Endothelial cell of umbilical vein (primary cell): Measurements from ENCODE around the gene ARNT2. TPM values are rescaled to one million over a fixed set of nuclear protein-coding genes. Genes with fewer than 3 reads are reported as not detected.

Experiments used
- BruUV-seq: library from RNA; stranded (reverse); fragments of 400-500 nt; replicated peaks from 2 replicates; lab custom pipeline; 2021; lab: Mats Ljungman, UMichigan
- CTCF ChIA-PET: fragments of 300-600, 350-600 bp; sonication (Branson Sonifier 250); formaldehyde crosslinking; loops from one replicate; lab custom pipeline; 2021; ENCODE audit warnings: antibody characterized with exemption, inconsistent platforms; lab: Charles Lee
- POLR2A ChIA-PET: fragments of 300-600, 350-600 bp; sonication (Branson Sonifier 250); formaldehyde crosslinking; loops from one replicate; lab custom pipeline; 2021; ENCODE audit warnings: antibody characterized with exemption, inconsistent platforms; lab: Charles Lee
- DNase-seq: peaks from one replicate; pipeline ENCODE4 v3.0.0-alpha.2; 2011; ENCODE audit warnings: low read depth, low spot score
- FAIRE-seq: peaks from 2 replicates; lab custom pipeline; 2011; peaks lifted over from hg19 to GRCh38; lab: Jason Lieb, UNC
- H2AFZ ChIP-seq: 2 replicates; pipeline ENCODE4 v1.6.0; 2012; ENCODE audit warnings: low read depth, low read length, control low read depth, inconsistent platforms
- H3K27ac ChIP-seq: 2 replicates; pipeline ENCODE4 v1.5.1; 2011; ENCODE audit warnings: low read depth, mild to moderate bottlenecking, control low read depth, low read length, moderate library complexity; ENCODE audit not compliant: insufficient read depth
- H3K27me3 ChIP-seq, 2 experiments: 2 replicates each; pipeline versions ENCODE4 v1.6.0 to v1.6.1; 2011; ENCODE audit warnings: low read length in 2 of 2, mixed read lengths in 1 of 2; ENCODE audit not compliant: control insufficient read depth in 2 of 2, insufficient read depth in 2 of 2
- H3K36me3 ChIP-seq, 2 experiments: 2 replicates in 1 of 2; 3 replicates in 1 of 2; pipeline ENCODE4 v1.5.1; 2011; ENCODE audit warnings: low read length in 2 of 2, mild to moderate bottlenecking in 1 of 2, moderate library complexity in 1 of 2; ENCODE audit not compliant: control insufficient read depth in 2 of 2, insufficient read depth in 2 of 2; ENCODE audit errors: extremely low read depth in 1 of 2
- H3K4me1 ChIP-seq: 3 replicates; pipeline ENCODE4 v1.5.1; 2011; ENCODE audit warnings: mild to moderate bottlenecking, low read length; ENCODE audit not compliant: control insufficient read depth, insufficient read depth; ENCODE audit errors: extremely low read depth
- H3K4me2 ChIP-seq: 2 replicates; pipeline ENCODE4 v1.6.1; 2011; ENCODE audit warnings: low read length, control low read depth, mixed read lengths; ENCODE audit not compliant: insufficient read depth
- H3K4me3 ChIP-seq, 3 experiments: fragments of 200-600 bp in 1 of 3; sonication (generic), shearing (Covaris generic) in 1 of 3; replicated peaks in 1 of 3; 2 replicates each; pipeline ENCODE4 v1.5.1; 2011 to 2016; ENCODE audit warnings: control low read depth in 3 of 3, low read length in 3 of 3, mild to moderate bottlenecking in 2 of 3, inconsistent platforms in 1 of 3, low read depth in 1 of 3, moderate library complexity in 1 of 3; ENCODE audit not compliant: insufficient read depth in 1 of 3
- H3K79me2 ChIP-seq: 2 replicates; pipeline ENCODE4 v1.6.0; 2012; ENCODE audit warnings: low read length, inconsistent platforms; ENCODE audit not compliant: control insufficient read depth, insufficient read depth
- H3K9ac ChIP-seq: replicated peaks from 2 replicates; pipeline ENCODE3; 2011; ENCODE audit warnings: low read length, control low read depth; ENCODE audit not compliant: insufficient read depth; ENCODE audit errors: extremely low read depth
- H3K9me1 ChIP-seq: replicated peaks from 3 replicates; pipeline ENCODE4 v1.6.0; 2011; ENCODE audit warnings: mild to moderate bottlenecking, low read length; ENCODE audit not compliant: control insufficient read depth, insufficient read depth; ENCODE audit errors: extremely low read depth
- H3K9me3 ChIP-seq: replicated peaks from 2 replicates; pipeline ENCODE4 v1.5.1; 2012; ENCODE audit warnings: low read length, inconsistent platforms; ENCODE audit not compliant: control insufficient read depth, insufficient read depth
- H4K20me1 ChIP-seq: replicated peaks from 2 replicates; pipeline ENCODE3; 2011; ENCODE audit warnings: mild to moderate bottlenecking, low read length; ENCODE audit not compliant: control insufficient read depth, insufficient read depth; ENCODE audit errors: extremely low read depth
- CTCF ChIP-seq, 2 donors: IDR thresholded peaks; 1 replicate in 1 of 2; 2 replicates in 1 of 2; pipeline ENCODE4 v1.5.1; 2011; ENCODE audit warnings: low read length in 2 of 2, mild to moderate bottlenecking in 2 of 2, moderate library complexity in 2 of 2, control low read depth in 1 of 2, inconsistent platforms in 1 of 2, low read depth in 1 of 2; ENCODE audit not compliant: insufficient read depth in 1 of 2; ENCODE audit errors: extremely low read depth in 1 of 2
- EZH2 ChIP-seq: IDR thresholded peaks from 2 replicates; pipeline ENCODE4 v1.6.1; 2012; ENCODE audit warnings: borderline replicate concordance, low read depth, mild to moderate bottlenecking, moderate library complexity, low read length, inconsistent platforms; ENCODE audit not compliant: severe bottlenecking
- FOS ChIP-seq: IDR thresholded peaks from 2 replicates; pipeline ENCODE4 v1.6.1; 2011; ENCODE audit warnings: mild to moderate bottlenecking, low read length, moderate library complexity, borderline replicate concordance; ENCODE audit not compliant: insufficient read depth
- GATA2 ChIP-seq: IDR thresholded peaks from 2 replicates; pipeline ENCODE4 v1.7.0; 2011; ENCODE audit warnings: low read depth, mild to moderate bottlenecking, moderate library complexity, mixed read lengths, low read length; ENCODE audit not compliant: insufficient read length, insufficient read depth
- JUN ChIP-seq: IDR thresholded peaks from 2 replicates; pipeline ENCODE4 v1.6.1; 2011; ENCODE audit warnings: borderline replicate concordance, low read depth; ENCODE audit not compliant: insufficient read length, insufficient read depth
- MAX ChIP-seq: IDR thresholded peaks from 2 replicates; pipeline ENCODE4 v1.6.1; 2011; ENCODE audit not compliant: insufficient read depth, insufficient read length
- MYC ChIP-seq: IDR thresholded peaks from one replicate; pipeline ENCODE4 v1.6.1; 2011; ENCODE audit warnings: mild to moderate bottlenecking, low read depth, low read length
- POLR2A ChIP-seq: IDR thresholded peaks from 2 replicates; pipeline ENCODE4 v1.6.1; 2012; ENCODE audit warnings: low read depth, mild to moderate bottlenecking, control low read depth, low read length
- POLR2AphosphoS5 ChIP-seq: IDR thresholded peaks from 2 replicates; pipeline ENCODE4 v1.6.1; 2012; ENCODE audit warnings: low read depth, mild to moderate bottlenecking, control low read depth, low read length, moderate library complexity; ENCODE audit not compliant: insufficient read depth
- dilution Hi-C: fragments of 300-500 bp; cut with MboI; formaldehyde crosslinking; loops from one replicate; pipeline ENCODE4 v1.15.0; 2019; ENCODE audit warnings: low sequenced_read_pairs; ENCODE audit not compliant: extremely low pct_ligation_motif_present
- intact Hi-C: fragments of 100-400 bp; cut with micrococcal nuclease; formaldehyde crosslinking; loops from one replicate; pipeline ENCODE4 v1.10.0; 2022
- polyA plus RNA-seq, 4 experiments: library from polyadenylated mRNA; depleted of rRNA in 3 of 4; stranded (reverse) in 3 of 4; unstranded in 1 of 4; fragments of >200 nt; gene quantifications; 2 replicates each; pipeline versions ENCODE4 v1.2.1 to v1.2.3, GENCODE V29; 2011 to 2012; ENCODE audit warnings: missing spikeins in 1 of 4
- total RNA-seq: library from RNA; stranded (reverse); gene quantifications from 2 replicates; pipeline ENCODE4 v1.2.3, GENCODE V29; 2021

The ARNT2 gene
- total and polyA plus RNA-seq, 2 donors (not counting 3 experiments of a cell fraction or from before 2014, with no cell fraction given) = 0.03 to 0.20 TPM

GRCh38 chr15:80471881-80472280, 67.7 kb downstream of the ARNT2 start:
- H3K27ac ChIP-seq = no peak overlapping the region
- BruUV-seq = no TSS peak
- ChIA-PET POLR2A (interaction anchor here (0.7 kb wide), 1 partner anchor 12 kb away, joined by 4 read pairs; no protein-coding TSS in a partner anchor), CTCF (interaction anchor here (0.7 to 2.0 kb wide), 2 partner anchors 304 to 308 kb away, joined by 3 to 7 read pairs; partner anchors contain the start of gene CEMIP)
- no peaks in the 10 kb centered on the region for H3K9me1 ChIP-seq
- H3K9ac ChIP-seq = no peak overlapping the region
- no peak overlapping the region for H3K4me3 ChIP-seq
- intact Hi-C loops = no loop called here
- H3K4me2 ChIP-seq = no peak overlapping the region
- no peaks in the 10 kb centered on the region for H3K36me3 ChIP-seq
- no peaks in the 10 kb centered on the region for H4K20me1 ChIP-seq
- no peaks in the 10 kb centered on the region for H3K27me3 ChIP-seq
- DNase-seq (no peak), FAIRE-seq (no peak)
- dilution Hi-C loops = no loop called here
- TF ChIP-seq MAX (no peak), JUN (no peak)
- no peak overlapping the region for H2AFZ ChIP-seq
- no peaks in the 10 kb centered on the region for H3K79me2 ChIP-seq
- H3K4me1 ChIP-seq = no peaks in the 10 kb centered on the region
- no peaks in the 10 kb centered on the region for H3K9me3 ChIP-seq

GRCh38 chr15:80473286-80474223, 69.4 kb downstream of the ARNT2 start:
- H3K9ac ChIP-seq = no peak overlapping the region
- FAIRE-seq = no peak

More at GRCh38 chr15:80473286-80474223, 69.4 kb downstream of the ARNT2 start:
- H3K4me2 ChIP-seq = no peak overlapping the region
- intact Hi-C loops (no loop called here), dilution Hi-C loops (no loop called here)
- no peaks in the 10 kb centered on the region for H3K4me1 ChIP-seq
- H3K27me3 ChIP-seq = no peaks in the 10 kb centered on the region
- no peaks in the 10 kb centered on the region for H4K20me1 ChIP-seq
- ChIA-PET CTCF (interaction anchor here (0.9 to 2.5 kb wide), 6 partner anchors 17 to 496 kb away, joined by 3 to 14 read pairs (median 4); partner anchors contain the start of gene CEMIP), POLR2A (no interaction called here)
- no peaks in the 10 kb centered on the region for H3K9me1 ChIP-seq
- H3K79me2 ChIP-seq = no peaks in the 10 kb centered on the region
- no TSS peak for BruUV-seq
- H3K36me3 ChIP-seq = no peaks in the 10 kb centered on the region
- no peak overlapping the region for H2AFZ ChIP-seq
- H3K9me3 ChIP-seq = no peaks in the 10 kb centered on the region
- no peak overlapping the region for H3K4me3 ChIP-seq
- DNase-seq = no peak
- TF ChIP-seq JUN (no peak), CTCF (IDR thresholded peaks at IDR 0.05; ENCODE audit: extremely low read depth in 1 of 2, insufficient read depth in 1 of 2, low read depth in 1 of 2, low read length in 2 of 2) (no peak), EZH2 (no peak), MYC (no peak), MAX (no peak), POLR2A (no peak), GATA2 (no peak), POLR2AphosphoS5 (no peak), FOS (no peak)
- H3K27ac ChIP-seq = no peak overlapping the region
